Measurements from ENCODE around the gene UGGT2. TPM values are rescaled to one million over a fixed set of nuclear protein-coding genes. Genes with fewer than 3 reads are reported as not detected.

UGGT2 gene
- total and polyA plus RNA-seq, 9 of the 15 experiments (the other 6 are each of a cell fraction or from before 2014, with no cell fraction given): 3.5 to 24.5 (median 18.3) TPM

- TF ChIP-seq JUN (IDR thresholded peaks at IDR 0.05; ENCODE audit: borderline replicate concordance, low read depth, low read length) (no peak), JUN (CRISPR knock-in tag; IDR thresholded peaks at IDR 0.05; ENCODE audit: borderline replicate concordance) (no peak), THRAP3 (IDR thresholded peaks at IDR 0.05; ENCODE audit: borderline replicate concordance) (no peak), ZNF277 (CRISPR knock-in tag; IDR thresholded peaks at IDR 0.05; ENCODE audit: borderline replicate concordance) (no peak), ZC3H11A (IDR thresholded peaks at IDR 0.05; ENCODE audit: low read depth, low read length) (no peak), TFAP4 (CRISPR knock-in tag; IDR thresholded peaks at IDR 0.05; ENCODE audit: borderline replicate concordance) (no peak), DACH1 (IDR thresholded peaks at IDR 0.05; ENCODE audit: partially characterized antibody) (no peak), DMBX1 (CRISPR knock-in tag; IDR thresholded peaks at IDR 0.05; ENCODE audit: borderline replicate concordance) (no peak), CREBBP (IDR thresholded peaks at IDR 0.05; ENCODE audit: low read depth, low read length) (no peak), RAD21 (CRISPR knock-in tag; conservative IDR thresholded peaks at IDR 0.05 in 1 of 2, IDR thresholded peaks at IDR 0.05 in 1 of 2) (no peak)
Measured at GRCh38 chr13:96041326-96042110, 11.7 kb downstream of the UGGT2 start (continued).
